Astrocyte (in vitro differentiated cells and primary cell): Measurements from ENCODE around the gene HCRTR2.

ENCODE experiments used
- CTCF ChIP-seq: IDR thresholded peaks from 2 replicates; pipeline ENCODE4 v1.5.1; 2011; ENCODE audit warnings: low read depth, mild to moderate bottlenecking, inconsistent platforms, low read length, moderate library complexity; ENCODE audit not compliant: insufficient read depth
- EZH2 ChIP-seq: IDR thresholded peaks from 2 replicates; pipeline ENCODE4 v1.6.1; 2012; ENCODE audit warnings: mild to moderate bottlenecking, low read length, inconsistent platforms; ENCODE audit not compliant: insufficient read depth

GRCh38 chr6:55210952-55211351 is 36.6 kb downstream of the HCRTR2 start:
- TF ChIP-seq CTCF (no peak), EZH2 (no peak)
